ENCODE data around the gene PRDX6. TPM values are rescaled to one million over a fixed set of nuclear protein-coding genes. Genes with fewer than 3 reads are reported as not detected.

Gene PRDX6
- total and polyA plus RNA-seq, 10 of the 15 experiments (the other 5 are each of a cell fraction or from before 2014, with no cell fraction given) = 70.7 to 230 (median 138) TPM

- no peak for TF ChIP-seq SKIL (IDR thresholded peaks at IDR 0.05; ENCODE audit: low read depth, poor library complexity, severe bottlenecking)
- TF ChIP-seq, protein P1, sequence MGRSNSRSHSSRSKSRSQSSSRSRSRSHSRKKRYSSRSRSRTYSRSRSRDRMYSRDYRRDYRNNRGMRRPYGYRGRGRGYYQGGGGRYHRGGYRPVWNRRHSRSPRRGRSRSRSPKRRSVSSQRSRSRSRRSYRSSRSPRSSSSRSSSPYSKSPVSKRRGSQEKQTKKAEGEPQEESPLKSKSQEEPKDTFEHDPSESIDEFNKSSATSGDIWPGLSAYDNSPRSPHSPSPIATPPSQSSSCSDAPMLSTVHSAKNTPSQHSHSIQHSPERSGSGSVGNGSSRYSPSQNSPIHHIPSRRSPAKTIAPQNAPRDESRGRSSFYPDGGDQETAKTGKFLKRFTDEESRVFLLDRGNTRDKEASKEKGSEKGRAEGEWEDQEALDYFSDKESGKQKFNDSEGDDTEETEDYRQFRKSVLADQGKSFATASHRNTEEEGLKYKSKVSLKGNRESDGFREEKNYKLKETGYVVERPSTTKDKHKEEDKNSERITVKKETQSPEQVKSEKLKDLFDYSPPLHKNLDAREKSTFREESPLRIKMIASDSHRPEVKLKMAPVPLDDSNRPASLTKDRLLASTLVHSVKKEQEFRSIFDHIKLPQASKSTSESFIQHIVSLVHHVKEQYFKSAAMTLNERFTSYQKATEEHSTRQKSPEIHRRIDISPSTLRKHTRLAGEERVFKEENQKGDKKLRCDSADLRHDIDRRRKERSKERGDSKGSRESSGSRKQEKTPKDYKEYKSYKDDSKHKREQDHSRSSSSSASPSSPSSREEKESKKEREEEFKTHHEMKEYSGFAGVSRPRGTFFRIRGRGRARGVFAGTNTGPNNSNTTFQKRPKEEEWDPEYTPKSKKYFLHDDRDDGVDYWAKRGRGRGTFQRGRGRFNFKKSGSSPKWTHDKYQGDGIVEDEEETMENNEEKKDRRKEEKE (IDR thresholded peaks at IDR 0.05) = no peak
Measured at GRCh38 chr1:173477286-173478093, at the start of gene PRDX6 (continued).
